Thoracic aorta (tissue), 2 donors: ENCODE measurements around the gene SPCS1. TPM values are rescaled to one million over a fixed set of nuclear protein-coding genes. Genes with fewer than 3 reads are reported as not detected.
A peak's percentile ranks its signal among the peaks of the same experiment; 100 is the strongest.

Experiments
- ATAC-seq: fragments of 150-250 bp; one replicate; pipeline ENCODE4 v1.8.0; 2017; ENCODE audit warnings: low read depth; ENCODE audit not compliant: insufficient number of reproducible peaks, low FRiP score
- DNase-seq: peaks from one replicate; pipeline ENCODE4 v3.0.0-alpha.2; 2020; ENCODE audit warnings: low spot score
- H3K27ac ChIP-seq, 2 donors: fragments of 200-600 bp; sonication (generic); 1 replicate in 1 of 2; 2 replicates in 1 of 2; pipeline ENCODE4 v1.5.1; 2016; ENCODE audit warnings: mild to moderate bottlenecking in 2 of 2, moderate library complexity in 2 of 2
- H3K27me3 ChIP-seq: fragments of 200-600 bp; sonication (generic); replicated peaks from 2 replicates; pipeline ENCODE4 v1.6.0; 2016; ENCODE audit warnings: mild to moderate bottlenecking; ENCODE audit not compliant: insufficient read depth
- H3K36me3 ChIP-seq: fragments of 200-600 bp; sonication (generic); one replicate; pipeline ENCODE4 v1.5.1; 2016
- H3K4me1 ChIP-seq, 2 donors: fragments of 200-600 bp; sonication (generic); 1 replicate in 1 of 2; 2 replicates in 1 of 2; pipeline versions ENCODE4 v1.5.1 to v1.6.0; 2016; ENCODE audit warnings: low read depth in 2 of 2, mild to moderate bottlenecking in 1 of 2; ENCODE audit not compliant: control insufficient read depth in 1 of 2
- H3K4me3 ChIP-seq: fragments of 200-600 bp; sonication (generic); 2 replicates; pipeline ENCODE4 v1.5.1; 2016; ENCODE audit warnings: mild to moderate bottlenecking
- H3K9me3 ChIP-seq: fragments of 200-600 bp; sonication (generic); 2 replicates; pipeline ENCODE4 v1.5.1; 2016
- total RNA-seq, 2 donors: library from RNA; depleted of rRNA; stranded (reverse); fragments of >200 nt; gene quantifications; one replicate each; pipeline versions ENCODE4 v1.1.0 to v1.2.3, GENCODE V29; 2016
- TF ChIP-seq, protein P1 (sequence below): fragments of 200-600 bp; sonication (generic); IDR thresholded peaks from one replicate; pipeline ENCODE4 v1.5.1; 2019; ENCODE audit warnings: antibody characterized with exemption

The SPCS1 gene
- total RNA-seq, 2 donors from 2014 or later, result 99.9 to 133 TPM

DNA sequence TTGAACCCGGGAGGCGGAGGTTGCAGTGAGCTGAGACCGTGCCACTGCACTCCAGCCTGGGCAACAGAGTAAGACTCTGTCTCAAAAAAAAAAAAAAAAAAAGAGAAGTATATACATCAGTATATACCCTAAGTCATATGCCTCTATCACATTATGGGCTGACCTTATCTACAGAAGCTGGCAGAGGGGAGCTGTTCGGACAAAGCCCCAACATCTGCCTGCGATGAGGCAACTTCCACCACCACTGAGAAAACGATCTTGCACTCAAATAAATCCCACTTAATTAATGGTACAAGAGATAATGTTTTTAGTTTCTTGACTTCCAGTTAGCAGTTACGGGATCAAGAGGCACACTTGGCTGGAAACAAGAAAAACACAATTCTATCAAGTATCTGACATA lies 2.6 kb upstream of the SPCS1 start:
- Histone ChIP-seq H3K27me3 (no peaks in the 10 kb centered on the region), H3K27ac (no peak overlapping the region), H3K4me1 (peaks cover 15 to 47% of the 10 kb centered on the region in 2 donors), H3K4me3 (no peak overlapping the region), H3K9me3 (no peaks in the 10 kb centered on the region), H3K36me3 (no peaks in the 10 kb centered on the region)
- ATAC-seq, result no peak
- TF ChIP-seq, protein P1, sequence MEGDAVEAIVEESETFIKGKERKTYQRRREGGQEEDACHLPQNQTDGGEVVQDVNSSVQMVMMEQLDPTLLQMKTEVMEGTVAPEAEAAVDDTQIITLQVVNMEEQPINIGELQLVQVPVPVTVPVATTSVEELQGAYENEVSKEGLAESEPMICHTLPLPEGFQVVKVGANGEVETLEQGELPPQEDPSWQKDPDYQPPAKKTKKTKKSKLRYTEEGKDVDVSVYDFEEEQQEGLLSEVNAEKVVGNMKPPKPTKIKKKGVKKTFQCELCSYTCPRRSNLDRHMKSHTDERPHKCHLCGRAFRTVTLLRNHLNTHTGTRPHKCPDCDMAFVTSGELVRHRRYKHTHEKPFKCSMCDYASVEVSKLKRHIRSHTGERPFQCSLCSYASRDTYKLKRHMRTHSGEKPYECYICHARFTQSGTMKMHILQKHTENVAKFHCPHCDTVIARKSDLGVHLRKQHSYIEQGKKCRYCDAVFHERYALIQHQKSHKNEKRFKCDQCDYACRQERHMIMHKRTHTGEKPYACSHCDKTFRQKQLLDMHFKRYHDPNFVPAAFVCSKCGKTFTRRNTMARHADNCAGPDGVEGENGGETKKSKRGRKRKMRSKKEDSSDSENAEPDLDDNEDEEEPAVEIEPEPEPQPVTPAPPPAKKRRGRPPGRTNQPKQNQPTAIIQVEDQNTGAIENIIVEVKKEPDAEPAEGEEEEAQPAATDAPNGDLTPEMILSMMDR, result no peak
- DNase-seq, result no peak

DNA sequence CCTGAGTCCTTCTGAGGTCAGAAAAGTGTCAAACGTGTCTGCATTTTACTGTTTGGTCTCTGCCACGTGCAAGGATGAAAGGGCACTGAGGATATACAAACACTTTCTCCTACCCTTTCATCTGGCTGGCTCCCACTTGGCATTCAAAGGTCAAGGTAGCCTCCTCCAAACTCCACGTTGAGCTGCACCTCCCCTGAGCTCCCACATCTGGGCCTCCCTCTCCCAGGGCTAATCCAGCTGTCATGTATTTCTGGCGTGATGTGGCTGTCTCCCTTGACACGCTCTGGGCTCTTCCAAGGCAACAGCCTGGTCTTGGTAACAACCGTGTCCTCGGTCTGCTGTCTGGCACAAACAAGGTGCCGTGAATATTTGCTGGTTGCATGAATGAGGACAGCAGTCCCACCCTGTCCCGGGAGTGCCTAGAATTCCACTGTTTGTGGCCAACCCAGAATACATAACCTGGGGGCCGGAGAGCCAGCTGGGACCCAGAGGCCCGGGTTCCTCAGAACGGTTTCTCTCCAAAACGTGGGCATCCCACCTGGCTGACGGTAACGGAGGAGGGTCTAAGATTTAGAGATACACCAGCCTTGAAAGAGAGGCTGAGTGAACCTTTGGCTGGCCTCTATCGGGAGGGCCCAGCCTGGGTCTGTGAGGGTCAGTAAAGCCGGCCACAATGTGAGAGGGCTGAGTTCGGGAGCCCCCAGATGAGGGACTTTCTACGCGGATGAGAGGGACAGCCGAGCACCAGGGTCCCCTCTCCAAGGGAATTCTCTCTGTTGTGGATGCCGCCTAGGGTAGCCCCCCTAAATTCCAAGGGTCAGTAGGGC lies 1.1 kb upstream of the SPCS1 start:
- H3K27me3 ChIP-seq, result no peaks in the 10 kb centered on the region
- TF ChIP-seq, protein P1, result no peak
- no peaks in the 10 kb centered on the region for H3K9me3 ChIP-seq
- peaks cover 15 to 47% of the 10 kb centered on the region in 2 donors for H3K4me1 ChIP-seq
- no peak for ATAC-seq
- H3K4me3 ChIP-seq, result peak overlapping the region; percentile 78
- DNase-seq, result no peak
- peaks cover 9% of the 10 kb centered on the region for H3K36me3 ChIP-seq
- H3K27ac ChIP-seq, result peak overlapping the region; percentile 85 to 90

DNA sequence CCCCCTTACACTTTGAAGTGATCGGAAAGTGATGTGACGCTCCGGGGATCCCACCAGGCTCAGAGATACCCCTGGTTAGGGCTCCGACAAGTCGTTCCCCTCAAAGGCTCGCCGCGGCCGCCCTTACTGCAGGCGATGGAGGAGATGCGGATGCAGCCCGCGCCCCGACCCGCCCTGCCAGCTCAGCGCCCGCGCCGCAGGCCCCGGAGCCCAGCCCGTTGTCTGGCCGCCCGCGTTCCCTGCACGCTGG lies 543 bp upstream of the SPCS1 start:
- H3K4me1 ChIP-seq, result peaks cover 15 to 47% of the 10 kb centered on the region in 2 donors
- TF ChIP-seq, protein P1, result no peak
- H3K27me3 ChIP-seq, result no peaks in the 10 kb centered on the region
- peaks cover 9% of the 10 kb centered on the region for H3K36me3 ChIP-seq
- H3K27ac ChIP-seq, result peak overlapping the region; percentile 85 to 90
- ATAC-seq (no peak), DNase-seq (peak; percentile 15)
- no peaks in the 10 kb centered on the region for H3K9me3 ChIP-seq
- H3K4me3 ChIP-seq, result peak overlapping the region; percentile 78

DNA sequence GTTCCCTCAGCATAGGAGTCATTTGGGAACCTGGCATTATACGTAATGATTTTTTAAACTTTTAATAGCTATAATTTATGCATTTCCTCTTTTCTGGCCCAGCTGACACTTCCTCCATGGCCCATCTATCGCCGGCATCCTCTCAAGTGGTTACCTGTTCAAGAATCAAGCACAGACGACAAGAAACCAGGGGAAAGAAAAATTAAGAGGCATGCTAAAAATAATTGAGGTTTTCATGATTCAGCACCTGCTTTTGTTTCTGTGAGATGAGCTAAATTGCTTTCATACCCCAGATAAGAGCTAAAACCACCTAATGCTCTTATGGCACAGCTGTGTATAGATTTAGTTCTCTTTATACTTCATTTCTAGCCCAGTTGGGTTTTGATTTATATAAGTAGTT lies 1.7 kb downstream of the SPCS1 start:
- no peak overlapping the region for H3K27ac ChIP-seq
- DNase-seq (no peak), ATAC-seq (no peak)
- no peaks in the 10 kb centered on the region for H3K9me3 ChIP-seq
- no peaks in the 10 kb centered on the region for H3K27me3 ChIP-seq
- TF ChIP-seq, protein P1, result no peak
- H3K4me3 ChIP-seq, result peak overlapping the region; percentile 78
- H3K36me3 ChIP-seq, result peaks cover 9% of the 10 kb centered on the region
- H3K4me1 ChIP-seq, result peaks cover 15 to 40% of the 10 kb centered on the region in 2 donors

DNA sequence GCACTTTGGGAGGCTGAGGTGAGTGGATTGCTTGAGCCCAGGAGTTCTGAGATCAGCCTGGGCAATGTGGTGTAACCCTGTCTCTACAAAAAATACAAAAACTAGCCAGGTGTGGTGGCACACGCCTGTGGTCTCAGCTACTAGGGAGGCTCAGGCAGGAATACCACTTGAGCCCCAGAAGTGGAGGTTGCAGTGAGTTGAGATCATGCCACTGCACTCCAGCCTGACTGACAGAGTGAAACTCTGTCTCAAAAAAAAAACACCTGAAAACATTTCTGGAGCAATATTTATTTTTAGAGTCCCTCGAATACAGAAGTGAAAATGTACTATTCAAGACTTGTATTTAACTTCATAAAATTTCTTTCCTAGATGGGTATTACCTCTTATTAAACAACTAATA lies 4.6 kb downstream of the SPCS1 start:
- TF ChIP-seq, protein P1, result no peak

More for the DNA sequence above, 4.6 kb downstream of the SPCS1 start:
- DNase-seq (no peak), ATAC-seq (no peak)
- Histone ChIP-seq H3K36me3 (peaks cover 9% of the 10 kb centered on the region), H3K27ac (no peak overlapping the region), H3K9me3 (no peaks in the 10 kb centered on the region), H3K4me1 (peaks cover 15 to 16% of the 10 kb centered on the region in 2 donors), H3K27me3 (no peaks in the 10 kb centered on the region), H3K4me3 (no peak overlapping the region)
